ENCODE results near the gene SPRED2.

DNA sequence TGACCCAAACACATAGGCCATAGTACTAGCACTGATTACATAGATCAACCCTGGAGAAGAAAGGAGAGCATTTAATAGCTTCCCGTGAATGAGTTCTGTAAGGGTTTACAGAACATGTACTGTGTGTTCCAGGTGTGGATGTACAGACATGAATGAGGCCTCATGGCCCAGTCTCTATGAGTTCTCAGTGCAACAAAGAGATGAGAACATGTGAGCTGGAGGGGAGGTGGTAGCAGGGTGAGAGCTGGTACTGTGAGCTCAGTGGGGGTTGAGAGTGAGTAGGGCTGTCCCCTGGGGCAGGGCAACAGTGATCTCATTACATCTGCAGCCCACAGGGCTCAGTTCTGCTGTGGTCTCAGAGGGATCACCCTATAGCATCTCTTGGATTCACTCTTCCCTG lies 42.6 kb upstream of the SPRED2 start:
- no peak for TF ChIP-seq SUZ12 (IDR thresholded peaks at IDR 0.05; ENCODE audit: extremely low read depth, insufficient read depth, insufficient read length)
- no peak for TF ChIP-seq YY1 (IDR thresholded peaks at IDR 0.05; ENCODE audit: insufficient read depth, insufficient read length)
